Caco-2 (cell line): ENCODE results near the gene FBP2. TPM values are rescaled to one million over a fixed set of nuclear protein-coding genes. Genes with fewer than 3 reads are reported as not detected.

Experiments used
- BruUV-seq: library from RNA; stranded (reverse); fragments of 400-500 nt; replicated peaks from 2 replicates; lab custom pipeline; 2021; lab: Mats Ljungman, UMichigan
- CTCF ChIA-PET: fragments of 300-600 bp; sonication (Branson Sonifier 250); formaldehyde crosslinking; loops from one replicate; lab custom pipeline; 2022; ENCODE audit warnings: antibody characterized with exemption; lab: Charles Lee
- POLR2A ChIA-PET: fragments of 300-600 bp; sonication (Branson Sonifier 250); formaldehyde crosslinking; loops from one replicate; lab custom pipeline; 2022; ENCODE audit warnings: antibody characterized with exemption; lab: Charles Lee
- DNase-seq, 2 experiments: peaks; one replicate each; pipeline versions ENCODE4 v3.0.0 to v3.0.0-alpha.2; 2020 to 2022
- H3K27me3 ChIP-seq: replicated peaks from 2 replicates; pipeline ENCODE4 v1.6.0; 2011; ENCODE audit warnings: low read length; ENCODE audit not compliant: control insufficient read depth, insufficient read depth
- H3K36me3 ChIP-seq: 2 replicates; pipeline ENCODE4 v1.5.1; 2011; ENCODE audit warnings: low read length; ENCODE audit not compliant: control insufficient read depth, insufficient read depth
- H3K4me1 ChIP-seq: fragments of 250-450 bp; sonication (Bioruptor Pico); 2 replicates; pipeline ENCODE4 v1.5.1; 2020; ENCODE audit warnings: mild to moderate bottlenecking
- H3K4me3 ChIP-seq: 2 replicates; pipeline ENCODE4 v1.5.1; 2011; ENCODE audit warnings: low read depth, mild to moderate bottlenecking, control low read depth, low read length
- H3K9me3 ChIP-seq: fragments of 250-450 bp; sonication (Bioruptor Pico); 2 replicates; pipeline ENCODE4 v1.5.1; 2020; ENCODE audit warnings: mild to moderate bottlenecking, moderate library complexity
- H3K27ac Mint-ChIP-seq: one replicate; pipeline ENCODE4 v1.8.0; 2022; ENCODE audit warnings: mixed read lengths; ENCODE audit not compliant: unreplicated experiment
- H3K27me3 Mint-ChIP-seq: one replicate; pipeline ENCODE4 v1.8.0; 2022; ENCODE audit warnings: mixed read lengths; ENCODE audit not compliant: insufficient read depth, unreplicated experiment
- H3K36me3 Mint-ChIP-seq: one replicate; pipeline ENCODE4 v1.8.0; 2022; ENCODE audit warnings: mild to moderate bottlenecking, mixed read lengths; ENCODE audit not compliant: insufficient read depth, unreplicated experiment
- H3K4me1 Mint-ChIP-seq: one replicate; pipeline ENCODE4 v1.8.0; 2022; ENCODE audit warnings: low read depth, mixed read lengths; ENCODE audit not compliant: unreplicated experiment
- H3K4me3 Mint-ChIP-seq: one replicate; pipeline ENCODE4 v1.8.0; 2022; ENCODE audit warnings: mild to moderate bottlenecking, moderate library complexity, mixed read lengths; ENCODE audit not compliant: unreplicated experiment
- H3K9me3 Mint-ChIP-seq: one replicate; pipeline ENCODE4 v1.8.0; 2022; ENCODE audit warnings: mixed read lengths; ENCODE audit not compliant: unreplicated experiment
- CTCF ChIP-seq, 2 experiments: fragments of 200-600 bp in 1 of 2; IDR thresholded peaks; 1 replicate in 1 of 2; 2 replicates in 1 of 2; pipeline versions ENCODE4 v1.5.1 to v1.8.0; 2011 to 2022; ENCODE audit warnings: antibody characterized with exemption in 1 of 2, control low read depth in 1 of 2, inconsistent platforms in 1 of 2, low read depth in 1 of 2, low read length in 1 of 2, mild to moderate bottlenecking in 1 of 2, moderate library complexity in 1 of 2; ENCODE audit not compliant: insufficient read depth in 1 of 2, severe bottlenecking in 1 of 2, unreplicated experiment in 1 of 2
- intact Hi-C: fragments of 100-400 bp; cut with micrococcal nuclease; formaldehyde crosslinking; loops from one replicate; pipeline ENCODE4 v1.10.0; 2022; ENCODE audit not compliant: unreplicated experiment
- total RNA-seq: library from RNA; stranded (reverse); gene quantifications from 2 replicates; pipeline ENCODE4 v1.2.3, GENCODE V29; 2022

FBP2 gene
- total RNA-seq, 1 experiment from 2014 or later, result not detected

GRCh38 chr9:94526271-94526670, 67.4 kb downstream of the FBP2 start:
- Mint-ChIP-seq H3K27me3 (no peaks in the 10 kb centered on the region), H3K4me3 (no peak overlapping the region), H3K4me1 (no peaks in the 10 kb centered on the region), H3K9me3 (no peaks in the 10 kb centered on the region), H3K36me3 (no peaks in the 10 kb centered on the region), H3K27ac (no peak overlapping the region)
- intact Hi-C loops, result no loop called here
- no peaks in the 10 kb centered on the region for H3K36me3 ChIP-seq
- TF ChIP-seq CTCF (IDR thresholded peaks at IDR 0.05; ENCODE audit: insufficient read depth in 1 of 2, low read depth in 1 of 2, low read length in 1 of 2, severe bottlenecking in 1 of 2, unreplicated experiment in 1 of 2), result no peak
- H3K9me3 ChIP-seq, result no peaks in the 10 kb centered on the region
- H3K4me1 ChIP-seq, result no peaks in the 10 kb centered on the region
- no TSS peak for BruUV-seq
- H3K4me3 ChIP-seq, result no peak overlapping the region
- ChIA-PET POLR2A (no interaction called here), CTCF (no interaction called here)
- H3K27me3 ChIP-seq, result no peaks in the 10 kb centered on the region
- DNase-seq, result no peak

GRCh38 chr9:94525396-94526035, 68.1 kb downstream of the FBP2 start:
- Mint-ChIP-seq H3K27me3 (no peaks in the 10 kb centered on the region), H3K36me3 (no peaks in the 10 kb centered on the region), H3K27ac (no peak overlapping the region), H3K4me3 (no peak overlapping the region), H3K4me1 (no peaks in the 10 kb centered on the region), H3K9me3 (no peaks in the 10 kb centered on the region)
- BruUV-seq, result no TSS peak
- POLR2A ChIA-PET, result no interaction called here
- no peaks in the 10 kb centered on the region for H3K4me1 ChIP-seq
- no peaks in the 10 kb centered on the region for H3K9me3 ChIP-seq
- no peak overlapping the region for H3K4me3 ChIP-seq
- intact Hi-C loops, result no loop called here
- H3K27me3 ChIP-seq, result no peaks in the 10 kb centered on the region
- CTCF ChIA-PET, result no interaction called here
- H3K36me3 ChIP-seq, result no peaks in the 10 kb centered on the region
- no peak for DNase-seq
- no peak for TF ChIP-seq CTCF (IDR thresholded peaks at IDR 0.05; ENCODE audit: insufficient read depth in 1 of 2, low read depth in 1 of 2, low read length in 1 of 2, severe bottlenecking in 1 of 2, unreplicated experiment in 1 of 2)

- POLR2A ChIA-PET, result no interaction called here
Observed at GRCh38 chr9:94517254-94517653, 76.4 kb downstream of the FBP2 start.

More at GRCh38 chr9:94517254-94517653, 76.4 kb downstream of the FBP2 start:
- no TSS peak for BruUV-seq
- Mint-ChIP-seq H3K27me3 (no peaks in the 10 kb centered on the region), H3K9me3 (no peaks in the 10 kb centered on the region), H3K36me3 (no peaks in the 10 kb centered on the region), H3K27ac (no peak overlapping the region), H3K4me3 (no peak overlapping the region), H3K4me1 (peaks cover 7% of the 10 kb centered on the region)
- H3K27me3 ChIP-seq, result no peaks in the 10 kb centered on the region
- H3K4me3 ChIP-seq, result no peak overlapping the region
- H3K9me3 ChIP-seq, result no peaks in the 10 kb centered on the region
- intact Hi-C loops, result no loop called here
- no peak for TF ChIP-seq CTCF (IDR thresholded peaks at IDR 0.05; ENCODE audit: insufficient read depth in 1 of 2, low read depth in 1 of 2, low read length in 1 of 2, severe bottlenecking in 1 of 2, unreplicated experiment in 1 of 2)
- DNase-seq, result no peak
- CTCF ChIA-PET, result interaction anchor here (0.7 kb wide), 1 partner anchor 15 kb away, joined by 4 read pairs; no protein-coding TSS in a partner anchor
- H3K4me1 ChIP-seq, result 0 out of 2 replicates have a peak, but pooled peaks cover 6% of the 10 kb centered on the region
- H3K36me3 ChIP-seq, result no peaks in the 10 kb centered on the region
